HUES6 (cell line): ENCODE data around the gene ADAM15.

Source experiments
- H3K27ac ChIP-seq: 2 replicates; pipeline ENCODE4 v1.7.0; 2013; ENCODE audit warnings: low read depth, mild to moderate bottlenecking, low read length, inconsistent platforms
- H3K27me3 ChIP-seq: 2 replicates; pipeline ENCODE4 v1.6.1; 2013; ENCODE audit warnings: low read length; ENCODE audit not compliant: control insufficient read depth, insufficient read depth
- H3K36me3 ChIP-seq: 2 replicates; pipeline ENCODE4 v1.6.1; 2013; ENCODE audit warnings: low read length; ENCODE audit not compliant: control insufficient read depth, insufficient read depth
- H3K4me1 ChIP-seq: 2 replicates; pipeline ENCODE4 v1.6.1; 2013; ENCODE audit warnings: low read length; ENCODE audit not compliant: control insufficient read depth, insufficient read depth
- H3K4me3 ChIP-seq: 2 replicates; pipeline ENCODE4 v1.5.1; 2013; ENCODE audit warnings: low read depth, low read length
- H3K9ac ChIP-seq: one replicate; pipeline ENCODE4 v1.6.1; 2013; ENCODE audit warnings: mild to moderate bottlenecking, low read length
- H3K9me3 ChIP-seq: 2 replicates; pipeline ENCODE4 v1.6.1; 2013; ENCODE audit warnings: low read depth, low read length; ENCODE audit not compliant: control insufficient read depth, insufficient read depth

Gene ADAM15

GRCh38 chr1:155060736-155061135 lies 9.6 kb downstream of the ADAM15 start:
- Histone ChIP-seq H3K27me3 (peaks cover 6% of the 10 kb centered on the region), H3K9me3 (no peaks in the 10 kb centered on the region), H3K4me1 (peaks cover 23% of the 10 kb centered on the region), H3K4me3 (no peak overlapping the region), H3K36me3 (peaks cover 13% of the 10 kb centered on the region), H3K9ac (no peak overlapping the region), H3K27ac (no peak overlapping the region)

DNA sequence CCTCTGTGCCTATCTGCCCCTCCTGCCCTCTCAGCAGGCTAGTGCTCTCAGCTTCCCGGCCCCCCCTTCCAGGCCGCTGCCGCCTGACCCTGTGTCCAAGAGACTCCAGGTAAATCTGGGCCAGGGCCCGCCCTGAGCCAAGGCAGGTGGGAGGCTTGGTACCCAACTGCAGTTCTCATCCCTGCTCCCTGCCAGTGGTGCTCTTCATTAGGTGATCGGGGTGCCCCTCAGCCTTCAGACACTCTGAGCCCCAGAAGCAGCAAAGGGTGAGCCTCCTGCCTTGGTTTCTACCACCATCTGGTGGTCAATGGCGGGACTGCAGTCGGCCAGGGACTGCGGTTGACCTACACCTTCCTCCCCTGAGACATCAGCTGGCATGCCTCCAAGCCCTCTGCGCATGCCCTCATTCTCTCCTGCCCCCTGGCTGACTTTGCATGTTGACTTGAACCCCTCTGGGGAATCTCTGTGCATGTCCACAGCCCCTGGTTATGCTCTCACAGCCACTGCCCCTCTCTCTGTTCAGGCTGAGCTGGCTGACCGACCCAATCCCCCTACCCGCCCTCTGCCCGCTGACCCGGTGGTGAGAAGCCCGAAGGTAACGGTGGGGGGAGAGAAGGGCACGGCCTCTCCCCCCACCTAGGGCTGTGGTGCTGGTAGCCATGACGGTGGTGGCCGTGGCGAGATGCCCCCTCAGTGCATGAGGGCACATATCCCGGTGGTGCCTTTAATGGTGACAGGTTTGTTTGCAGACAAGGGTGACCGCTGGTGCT lies 10.4 kb downstream of the ADAM15 start:
- peaks cover 17% of the 10 kb centered on the region for H3K36me3 ChIP-seq
- H3K9me3 ChIP-seq: no peaks in the 10 kb centered on the region
- no peak overlapping the region for H3K27ac ChIP-seq
- H3K4me3 ChIP-seq: peak overlapping the region; percentile 89
- peaks cover 23% of the 10 kb centered on the region for H3K4me1 ChIP-seq
- peaks cover 6% of the 10 kb centered on the region for H3K27me3 ChIP-seq
- H3K9ac ChIP-seq: no peak overlapping the region

- Histone ChIP-seq H3K27me3 (peaks cover 6% of the 10 kb centered on the region), H3K9ac (no peak overlapping the region), H3K9me3 (no peaks in the 10 kb centered on the region), H3K4me1 (peaks cover 23% of the 10 kb centered on the region), H3K36me3 (peaks cover 22% of the 10 kb centered on the region), H3K4me3 (peak overlapping the region; percentile 89), H3K27ac (no peak overlapping the region)
Measured at GRCh38 chr1:155062151-155062686, 11.1 kb downstream of the ADAM15 start.

- Histone ChIP-seq H3K27ac (no peak overlapping the region), H3K9ac (no peak overlapping the region), H3K27me3 (peaks cover 6% of the 10 kb centered on the region), H3K9me3 (no peaks in the 10 kb centered on the region), H3K4me1 (peaks cover 23% of the 10 kb centered on the region), H3K4me3 (peak overlapping the region; percentile 89), H3K36me3 (peaks cover 22% of the 10 kb centered on the region)
Measured at GRCh38 chr1:155062702-155063411, 11.7 kb downstream of the ADAM15 start.

- Histone ChIP-seq H3K27me3 (peaks cover 6% of the 10 kb centered on the region), H3K9ac (peak within 1 kb of the TSS; percentile 78), H3K27ac (peak within 1 kb of the TSS; percentile 63; the same call in 1 of the 2 replicates), H3K4me1 (peaks cover 26% of the 10 kb centered on the region), H3K36me3 (peaks cover 20% of the 10 kb centered on the region), H3K9me3 (no peaks in the 10 kb centered on the region), H3K4me3 (peak within 1 kb of the TSS; percentile 89)
Measured at GRCh38 chr1:155063550-155064110, 12.5 kb downstream of the ADAM15 start, which contains the start of gene EFNA4. TSS of gene EFNA4 (plus strand) at chr1:155063740. CDS start at chr1:155063824, 84 bp downstream.

- Histone ChIP-seq H3K4me3 (peak overlapping the region; percentile 89), H3K4me1 (peaks cover 32% of the 10 kb centered on the region), H3K9me3 (no peaks in the 10 kb centered on the region), H3K27me3 (peaks cover 6% of the 10 kb centered on the region), H3K27ac (peak overlapping the region; percentile 63; the same call in 1 of the 2 replicates), H3K9ac (peak overlapping the region; percentile 73), H3K36me3 (peaks cover 26% of the 10 kb centered on the region)
Measured at GRCh38 chr1:155064111-155064831, 13.2 kb downstream of the ADAM15 start.

DNA sequence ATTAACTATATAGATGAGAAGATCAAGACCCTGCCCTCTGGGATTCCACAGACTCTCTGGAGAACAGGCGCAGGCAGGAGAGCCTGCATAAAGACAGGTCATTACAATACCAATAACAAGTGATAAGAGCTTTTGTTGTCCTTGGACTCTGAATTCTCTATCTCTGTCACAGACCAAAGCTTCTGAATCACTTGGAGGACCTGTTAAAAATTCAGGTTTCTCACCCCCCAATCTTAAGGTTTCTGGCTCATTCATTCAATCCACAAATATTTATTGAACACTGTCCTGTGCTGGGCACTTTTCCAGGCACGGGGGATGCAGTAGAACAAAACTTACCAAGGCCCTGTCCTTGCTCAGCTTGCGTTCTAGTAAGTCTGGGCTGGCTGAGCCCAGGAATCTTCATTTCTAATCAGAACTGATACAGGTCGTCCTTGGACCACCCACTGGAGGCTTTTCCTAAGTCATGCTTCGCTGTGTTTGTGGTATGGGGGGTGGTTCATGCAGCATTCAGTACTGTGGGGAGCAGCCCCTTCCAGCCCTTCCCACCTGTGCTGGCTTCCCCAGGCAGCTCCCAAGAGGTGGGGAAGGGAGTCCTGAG lies 13.8 kb downstream of the ADAM15 start:
- Histone ChIP-seq H3K4me1 (peaks cover 38% of the 10 kb centered on the region), H3K27me3 (peaks cover 6% of the 10 kb centered on the region), H3K9me3 (no peaks in the 10 kb centered on the region), H3K36me3 (peaks cover 29% of the 10 kb centered on the region), H3K27ac (no peak overlapping the region), H3K9ac (no peak overlapping the region), H3K4me3 (peak overlapping the region; percentile 89)

DNA sequence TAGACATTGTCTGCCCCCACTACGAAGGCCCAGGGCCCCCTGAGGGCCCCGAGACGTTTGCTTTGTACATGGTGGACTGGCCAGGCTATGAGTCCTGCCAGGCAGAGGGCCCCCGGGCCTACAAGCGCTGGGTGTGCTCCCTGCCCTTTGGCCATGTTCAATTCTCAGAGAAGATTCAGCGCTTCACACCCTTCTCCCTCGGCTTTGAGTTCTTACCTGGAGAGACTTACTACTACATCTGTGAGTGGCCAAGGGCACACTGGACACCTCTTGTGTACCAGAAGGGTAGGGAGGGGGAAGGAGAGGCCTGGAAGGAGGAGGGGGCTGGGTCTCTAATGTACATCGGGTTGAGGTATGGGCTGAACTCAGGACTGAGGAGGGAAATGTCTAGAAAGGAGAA lies 15.7 kb downstream of the ADAM15 start:
- H3K4me1 ChIP-seq: peaks cover 49% of the 10 kb centered on the region
- H3K9ac ChIP-seq: no peak overlapping the region
- H3K27me3 ChIP-seq: peaks cover 18% of the 10 kb centered on the region
- no peak overlapping the region for H3K27ac ChIP-seq
- no peaks in the 10 kb centered on the region for H3K9me3 ChIP-seq
- H3K4me3 ChIP-seq: no peak overlapping the region
- H3K36me3 ChIP-seq: peaks cover 29% of the 10 kb centered on the region

GRCh38 chr1:155068599-155068998 lies 17.5 kb downstream of the ADAM15 start:
- Histone ChIP-seq H3K27me3 (peaks cover 26% of the 10 kb centered on the region), H3K36me3 (peaks cover 29% of the 10 kb centered on the region), H3K4me3 (no peak overlapping the region), H3K9me3 (no peaks in the 10 kb centered on the region), H3K4me1 (peaks cover 57% of the 10 kb centered on the region), H3K27ac (no peak overlapping the region), H3K9ac (no peak overlapping the region)

- no peak overlapping the region for H3K27ac ChIP-seq
- H3K4me1 ChIP-seq: peaks cover 53% of the 10 kb centered on the region
- no peak overlapping the region for H3K9ac ChIP-seq
Measured at GRCh38 chr1:155069551-155070157, 18.5 kb downstream of the ADAM15 start.

More at GRCh38 chr1:155069551-155070157, 18.5 kb downstream of the ADAM15 start:
- Histone ChIP-seq H3K27me3 (peaks cover 28% of the 10 kb centered on the region), H3K36me3 (peaks cover 29% of the 10 kb centered on the region), H3K9me3 (no peaks in the 10 kb centered on the region), H3K4me3 (peak overlapping the region; percentile 81)
